ENCODE data around the gene PPM1H. TPM values are rescaled to one million over a fixed set of nuclear protein-coding genes. Genes with fewer than 3 reads are reported as not detected.

PPM1H gene
- polyA plus RNA-seq, 1 of the 3 experiments (the other 2 are of a cell fraction) = 0.13 TPM

- TF ChIP-seq TEAD4 (IDR thresholded peaks at IDR 0.05; ENCODE audit: borderline replicate concordance, insufficient read depth) (no peak), SIN3A (IDR thresholded peaks at IDR 0.05; ENCODE audit: borderline replicate concordance, low read depth, low read length) (no peak), CHD2 (IDR thresholded peaks at IDR 0.05; ENCODE audit: low read length, partially characterized antibody) (no peak), NRF1 (IDR thresholded peaks at IDR 0.05; ENCODE audit: low read depth, low read length) (no peak), RXRA (IDR thresholded peaks at IDR 0.05; ENCODE audit: borderline replicate concordance, low read depth) (no peak), POLR2AphosphoS5 (IDR thresholded peaks at IDR 0.05; ENCODE audit: low read depth, low read length) (no peak)
Observed at GRCh38 chr12:62843716-62844115, 91.2 kb downstream of the PPM1H start (continued).

- no peak for DNase-seq
- H3K9me3 ChIP-seq = no peaks in the 10 kb centered on the region
- H3K27ac ChIP-seq (ENCODE audit: low read depth in 2 of 2, low read length in 1 of 2) = no peak overlapping the region
- H3K79me2 ChIP-seq (ENCODE audit: insufficient read depth) = no peaks in the 10 kb centered on the region
- no peaks in the 10 kb centered on the region for H3K4me1 ChIP-seq (ENCODE audit: control insufficient read depth in 1 of 2, insufficient read depth in 2 of 2, low read depth in 1 of 2, low read length in 1 of 2)
- ChIA-PET POLR2A (no interaction called here), CTCF (interaction anchor here (1.3 kb wide), 1 partner anchor 29 kb away, joined by 3 read pairs; no protein-coding TSS in a partner anchor)
- TF ChIP-seq EP300 (IDR thresholded peaks at IDR 0.05; ENCODE audit: borderline replicate concordance in 1 of 2, low read depth in 1 of 2, low read length in 1 of 2) (no peak), NFIC (IDR thresholded peaks at IDR 0.05; ENCODE audit: borderline replicate concordance) (no peak), CHD2 (IDR thresholded peaks at IDR 0.05; ENCODE audit: low read length, partially characterized antibody) (no peak), FOSL2 (IDR thresholded peaks at IDR 0.05; ENCODE audit: borderline replicate concordance, low read depth) (no peak), MAX (IDR thresholded peaks at IDR 0.05; ENCODE audit: low read depth) (no peak), JUND (IDR thresholded peaks at IDR 0.05) (no peak)
- H3F3A ChIP-seq (replicated peaks; ENCODE audit: insufficient read depth) = no peaks in the 10 kb centered on the region
- no peak overlapping the region for H3K9ac ChIP-seq
- no peaks in the 10 kb centered on the region for H4K20me1 ChIP-seq (ENCODE audit: insufficient read depth)
- no peak overlapping the region for H3K4me2 ChIP-seq
- no peaks in the 10 kb centered on the region for H3K36me3 ChIP-seq (replicated peaks in 1 of 2; ENCODE audit: control insufficient read depth in 1 of 2, insufficient read depth in 2 of 2, low read length in 1 of 2)
- 30% methylated on average over 3 of the region's 3 CpGs for WGBS (ENCODE audit: low lambda C conversion rate)
- H3K27me3 ChIP-seq (ENCODE audit: insufficient read depth) = no peaks in the 10 kb centered on the region
- no peak overlapping the region for H2AFZ ChIP-seq (ENCODE audit: low read depth)
- H3K9me2 ChIP-seq = no peaks in the 10 kb centered on the region
- no peak overlapping the region for H3K4me3 ChIP-seq (ENCODE audit: low read depth in 2 of 2, low read length in 1 of 2)
Observed at GRCh38 chr12:62841846-62842245, 93.1 kb downstream of the PPM1H start.

DNA sequence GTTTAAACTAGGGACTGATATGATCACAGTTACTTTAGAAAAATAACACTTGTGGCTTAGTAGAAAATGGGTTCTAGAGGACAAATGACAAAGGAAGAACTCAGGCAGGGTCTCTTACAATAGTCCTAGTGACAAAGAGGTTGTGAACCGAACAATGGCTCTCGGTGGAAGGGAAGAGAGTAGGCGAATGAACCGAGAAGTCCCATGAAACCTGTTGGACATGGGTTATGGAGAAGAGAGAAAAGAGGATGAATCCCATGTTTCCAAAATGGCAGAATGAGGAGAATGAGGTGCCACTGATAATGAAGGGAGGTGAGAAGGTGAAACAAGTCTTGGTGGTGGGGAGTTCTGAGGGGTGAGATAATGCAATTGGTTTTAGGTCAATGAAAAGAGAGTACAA lies 94.1 kb downstream of the PPM1H start:
- no peaks in the 10 kb centered on the region for H3K36me3 ChIP-seq (replicated peaks in 1 of 2; ENCODE audit: control insufficient read depth in 1 of 2, insufficient read depth in 2 of 2, low read length in 1 of 2)
- ChIA-PET POLR2A (no interaction called here), CTCF (interaction anchor here (0.8 kb wide), 1 partner anchor 27 kb away, joined by 3 read pairs; no protein-coding TSS in a partner anchor)
- no peaks in the 10 kb centered on the region for H3K79me2 ChIP-seq (ENCODE audit: insufficient read depth)
- no peak overlapping the region for H3K4me3 ChIP-seq (ENCODE audit: low read depth in 2 of 2, low read length in 1 of 2)
- H2AFZ ChIP-seq (ENCODE audit: low read depth) = no peak overlapping the region
- no peak overlapping the region for H3K4me2 ChIP-seq
- H3K9me2 ChIP-seq = no peaks in the 10 kb centered on the region
- H3K9ac ChIP-seq = no peak overlapping the region
- no peaks in the 10 kb centered on the region for H3F3A ChIP-seq (replicated peaks; ENCODE audit: insufficient read depth)
- H3K27ac ChIP-seq (ENCODE audit: low read depth in 2 of 2, low read length in 1 of 2) = no peak overlapping the region
- no peaks in the 10 kb centered on the region for H3K4me1 ChIP-seq (ENCODE audit: control insufficient read depth in 1 of 2, insufficient read depth in 2 of 2, low read depth in 1 of 2, low read length in 1 of 2)
- no peaks in the 10 kb centered on the region for H3K27me3 ChIP-seq (ENCODE audit: insufficient read depth)
- no peaks in the 10 kb centered on the region for H4K20me1 ChIP-seq (ENCODE audit: insufficient read depth)
- WGBS (ENCODE audit: low lambda C conversion rate) = 54% methylated on average over 4 of the region's 4 CpGs
- H3K9me3 ChIP-seq = no peaks in the 10 kb centered on the region
- DNase-seq = no peak
- TF ChIP-seq, protein P1, sequence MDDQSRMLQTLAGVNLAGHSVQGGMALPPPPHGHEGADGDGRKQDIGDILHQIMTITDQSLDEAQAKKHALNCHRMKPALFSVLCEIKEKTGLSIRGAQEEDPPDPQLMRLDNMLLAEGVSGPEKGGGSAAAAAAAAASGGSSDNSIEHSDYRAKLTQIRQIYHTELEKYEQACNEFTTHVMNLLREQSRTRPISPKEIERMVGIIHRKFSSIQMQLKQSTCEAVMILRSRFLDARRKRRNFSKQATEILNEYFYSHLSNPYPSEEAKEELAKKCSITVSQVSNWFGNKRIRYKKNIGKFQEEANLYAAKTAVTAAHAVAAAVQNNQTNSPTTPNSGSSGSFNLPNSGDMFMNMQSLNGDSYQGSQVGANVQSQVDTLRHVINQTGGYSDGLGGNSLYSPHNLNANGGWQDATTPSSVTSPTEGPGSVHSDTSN (IDR thresholded peaks at IDR 0.05) = no peak
- TF ChIP-seq SMC3 (IDR thresholded peaks at IDR 0.05; ENCODE audit: low read depth, low read length) = no peak
- no peak for TF ChIP-seq GATA2 (CRISPR knock-in tag; IDR thresholded peaks at IDR 0.05)
- no peak for TF ChIP-seq POLR2AphosphoS5 (IDR thresholded peaks at IDR 0.05; ENCODE audit: low read depth, low read length)
- TF ChIP-seq USF2 (IDR thresholded peaks at IDR 0.05; ENCODE audit: borderline replicate concordance, low read depth, low read length) = no peak
- no peak for TF ChIP-seq RFX5 (IDR thresholded peaks at IDR 0.05; ENCODE audit: low read length)
- TF ChIP-seq ZBTB33 (IDR thresholded peaks at IDR 0.05; ENCODE audit: borderline replicate concordance, low read depth) = no peak
- TF ChIP-seq, protein P2, sequence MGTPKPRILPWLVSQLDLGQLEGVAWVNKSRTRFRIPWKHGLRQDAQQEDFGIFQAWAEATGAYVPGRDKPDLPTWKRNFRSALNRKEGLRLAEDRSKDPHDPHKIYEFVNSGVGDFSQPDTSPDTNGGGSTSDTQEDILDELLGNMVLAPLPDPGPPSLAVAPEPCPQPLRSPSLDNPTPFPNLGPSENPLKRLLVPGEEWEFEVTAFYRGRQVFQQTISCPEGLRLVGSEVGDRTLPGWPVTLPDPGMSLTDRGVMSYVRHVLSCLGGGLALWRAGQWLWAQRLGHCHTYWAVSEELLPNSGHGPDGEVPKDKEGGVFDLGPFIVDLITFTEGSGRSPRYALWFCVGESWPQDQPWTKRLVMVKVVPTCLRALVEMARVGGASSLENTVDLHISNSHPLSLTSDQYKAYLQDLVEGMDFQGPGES (IDR thresholded peaks at IDR 0.05; ENCODE audit: low read depth, low read length) = no peak
- TF ChIP-seq RXRA (IDR thresholded peaks at IDR 0.05; ENCODE audit: borderline replicate concordance, low read depth) = no peak
